Neural cell (in vitro differentiated cells): ENCODE measurements around the gene ERFL. TPM values are rescaled to one million over a fixed set of nuclear protein-coding genes. Genes with fewer than 3 reads are reported as not detected.

Experiments
- H2AFZ ChIP-seq: fragments of 200-600, 300-800 bp; sonication (generic), shearing (Covaris generic); 2 replicates; pipeline ENCODE4 v1.6.0; 2014; ENCODE audit warnings: low read depth, mild to moderate bottlenecking, antibody characterized with exemption, low read length, moderate library complexity
- H3F3A ChIP-seq: fragments of 200-600 bp; shearing (Covaris generic); 2 replicates; pipeline ENCODE4 v1.6.1; 2016; ENCODE audit warnings: mild to moderate bottlenecking, moderate library complexity, mixed read lengths, antibody characterized with exemption, low read length; ENCODE audit not compliant: insufficient read depth, poor library complexity, severe bottlenecking
- H3K27ac ChIP-seq: fragments of 200-600, 300-800 bp; sonication (generic), shearing (Covaris generic); 2 replicates; pipeline ENCODE4 v1.5.1; 2014; ENCODE audit warnings: mild to moderate bottlenecking, low read length, moderate library complexity
- H3K27me3 ChIP-seq: fragments of 300-800, 200-600 bp; sonication (generic), shearing (Covaris generic); 2 replicates; pipeline ENCODE4 v1.6.0; 2014; ENCODE audit warnings: mild to moderate bottlenecking, low read depth, low read length, moderate library complexity; ENCODE audit not compliant: insufficient read depth
- H3K36me3 ChIP-seq: fragments of 300-800, 200-600 bp; sonication (generic), shearing (Covaris generic); 2 replicates; pipeline ENCODE4 v1.5.1; 2014; ENCODE audit warnings: mild to moderate bottlenecking, antibody characterized with exemption, low read length, moderate library complexity; ENCODE audit not compliant: insufficient read depth
- H3K4me2 ChIP-seq: fragments of 300-800, 200-600 bp; sonication (generic), shearing (Covaris generic); 2 replicates; pipeline ENCODE4 v1.6.0; 2014; ENCODE audit warnings: mild to moderate bottlenecking, low read length
- H3K4me3 ChIP-seq: fragments of 300-800, 200-600 bp; sonication (generic), shearing (Covaris generic); 2 replicates; pipeline ENCODE4 v1.5.1; 2014; ENCODE audit warnings: mild to moderate bottlenecking, low read length, moderate library complexity
- H3K79me2 ChIP-seq: fragments of 200-600 bp; shearing (Covaris generic); replicated peaks from 2 replicates; pipeline ENCODE4 v1.6.0; 2014; ENCODE audit warnings: mild to moderate bottlenecking, low read length, moderate library complexity; ENCODE audit not compliant: insufficient read depth
- H3K9ac ChIP-seq: fragments of 300-800, 200-600 bp; sonication (generic), shearing (Covaris generic); 2 replicates; pipeline ENCODE4 v1.6.1; 2016; ENCODE audit warnings: mild to moderate bottlenecking, low read length, mixed read lengths
- H3K9me2 ChIP-seq: fragments of 200-600 bp; shearing (Covaris generic); 2 replicates; pipeline ENCODE4 v1.6.1; 2016; ENCODE audit warnings: mild to moderate bottlenecking, low read length, mixed read lengths; ENCODE audit not compliant: insufficient read depth
- H3K9me3 ChIP-seq: fragments of 200-600, 300-800 bp; sonication (generic), shearing (Covaris generic); 2 replicates; pipeline ENCODE4 v1.6.1; 2016; ENCODE audit warnings: mild to moderate bottlenecking, mixed run types, low read length, moderate library complexity, mixed read lengths
- H4K20me1 ChIP-seq: fragments of 200-600 bp; shearing (Covaris generic); 2 replicates; pipeline ENCODE4 v1.6.1; 2016; ENCODE audit warnings: mild to moderate bottlenecking, mixed run types; ENCODE audit not compliant: insufficient read depth
- CTCF ChIP-seq: fragments of 450-650 bp; IDR thresholded peaks from 2 replicates; pipeline ENCODE4 v1.5.1; 2014; ENCODE audit warnings: antibody characterized with exemption, mild to moderate bottlenecking, moderate library complexity; ENCODE audit not compliant: poor library complexity, severe bottlenecking
- EP300 ChIP-seq: fragments of 450-650 bp; conservative IDR thresholded peaks from 2 replicates; pipeline ENCODE4 v1.6.1; 2014; ENCODE audit warnings: antibody characterized with exemption, mild to moderate bottlenecking, moderate library complexity; ENCODE audit not compliant: poor library complexity, severe bottlenecking
- EZH2 ChIP-seq: fragments of 200-600, 300-800 bp; shearing (Covaris generic), sonication (generic); IDR thresholded peaks from 2 replicates; pipeline ENCODE4 v1.6.1; 2014; ENCODE audit warnings: antibody characterized with exemption, low read length, borderline replicate concordance, mild to moderate bottlenecking; ENCODE audit not compliant: insufficient read depth, poor library complexity, severe bottlenecking
- MXI1 ChIP-seq: fragments of 450-650 bp; conservative IDR thresholded peaks from 2 replicates; pipeline ENCODE4 v1.6.1; 2014; ENCODE audit warnings: antibody characterized with exemption, mild to moderate bottlenecking; ENCODE audit not compliant: poor library complexity, severe bottlenecking
- POLR2AphosphoS5 ChIP-seq: IDR thresholded peaks from 2 replicates; pipeline ENCODE4 v1.6.1; 2012
- SMC3 ChIP-seq: fragments of 450-650 bp; conservative IDR thresholded peaks from 2 replicates; pipeline ENCODE4 v1.6.1; 2014; ENCODE audit warnings: antibody characterized with exemption, mild to moderate bottlenecking, moderate library complexity; ENCODE audit not compliant: poor library complexity
- TAF1 ChIP-seq: IDR thresholded peaks from 2 replicates; pipeline ENCODE4 v1.6.1; 2012; ENCODE audit warnings: low read depth
- polyA plus RNA-seq: library from polyadenylated mRNA; depleted of rRNA; stranded (reverse); fragments of >200 nt; gene quantifications from 2 replicates; pipeline ENCODE4 v1.2.3, GENCODE V29; 2014
- TF ChIP-seq, protein P1 (sequence below): IDR thresholded peaks from 2 replicates; pipeline ENCODE4 v1.6.1; 2012; ENCODE audit warnings: borderline replicate concordance

Gene ERFL
- polyA plus RNA-seq, 1 donor from 2014 or later: 0.31 TPM

DNA sequence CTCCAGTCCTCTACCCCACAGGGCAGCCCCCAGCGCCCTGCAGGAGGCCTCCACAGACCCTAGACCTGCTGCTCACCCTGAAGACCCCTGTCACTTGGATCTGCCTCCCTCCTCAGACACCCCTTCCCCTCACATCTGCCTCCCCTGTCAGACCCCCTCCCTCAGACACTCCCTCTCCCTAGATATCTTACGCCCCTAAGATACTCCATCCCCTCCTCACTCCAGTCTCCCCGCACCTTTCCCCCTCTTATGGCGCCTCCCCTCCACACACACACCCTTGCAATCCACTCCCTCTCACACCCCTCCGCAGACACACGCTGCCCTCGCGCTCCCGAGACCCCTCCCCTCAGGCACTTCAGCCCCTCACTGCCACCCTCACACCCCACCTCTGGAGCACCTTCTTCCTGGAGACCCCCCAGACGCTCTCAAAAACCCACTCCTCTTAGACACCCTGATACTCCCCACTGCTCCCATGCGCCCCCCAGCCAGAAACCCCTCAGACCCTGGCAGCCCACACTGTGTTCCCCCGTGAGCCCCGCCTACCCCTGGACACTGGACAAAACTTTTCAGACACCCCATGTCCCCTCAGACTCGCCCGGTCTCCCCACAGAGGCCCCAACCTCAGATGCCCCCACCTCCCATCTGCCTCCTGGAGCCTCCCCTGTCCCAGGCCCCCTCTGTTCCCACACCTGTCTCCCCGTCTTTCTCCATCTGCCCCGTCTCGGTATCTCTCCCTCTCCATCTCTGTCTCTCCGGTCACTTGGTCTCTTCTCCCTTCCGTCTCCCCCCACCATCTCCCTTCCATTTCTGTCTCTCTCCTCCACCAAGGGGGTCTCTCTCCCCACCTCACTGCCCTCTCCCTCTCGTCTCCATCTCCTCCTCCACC is 14.5 kb downstream of the ERFL start:
- peak overlapping the region; percentile 20 for H3K9ac ChIP-seq
- no peaks in the 10 kb centered on the region for H4K20me1 ChIP-seq
- no peaks in the 10 kb centered on the region for H3F3A ChIP-seq
- H2AFZ ChIP-seq: no peak overlapping the region
- H3K27me3 ChIP-seq: peaks cover 80% of the 10 kb centered on the region
- no peak for TF ChIP-seq EP300
- no peak for TF ChIP-seq MXI1
- TF ChIP-seq POLR2AphosphoS5: no peak
- no peak for TF ChIP-seq CTCF
- TF ChIP-seq TAF1: no peak
- TF ChIP-seq SMC3: no peak
- TF ChIP-seq, protein P1, sequence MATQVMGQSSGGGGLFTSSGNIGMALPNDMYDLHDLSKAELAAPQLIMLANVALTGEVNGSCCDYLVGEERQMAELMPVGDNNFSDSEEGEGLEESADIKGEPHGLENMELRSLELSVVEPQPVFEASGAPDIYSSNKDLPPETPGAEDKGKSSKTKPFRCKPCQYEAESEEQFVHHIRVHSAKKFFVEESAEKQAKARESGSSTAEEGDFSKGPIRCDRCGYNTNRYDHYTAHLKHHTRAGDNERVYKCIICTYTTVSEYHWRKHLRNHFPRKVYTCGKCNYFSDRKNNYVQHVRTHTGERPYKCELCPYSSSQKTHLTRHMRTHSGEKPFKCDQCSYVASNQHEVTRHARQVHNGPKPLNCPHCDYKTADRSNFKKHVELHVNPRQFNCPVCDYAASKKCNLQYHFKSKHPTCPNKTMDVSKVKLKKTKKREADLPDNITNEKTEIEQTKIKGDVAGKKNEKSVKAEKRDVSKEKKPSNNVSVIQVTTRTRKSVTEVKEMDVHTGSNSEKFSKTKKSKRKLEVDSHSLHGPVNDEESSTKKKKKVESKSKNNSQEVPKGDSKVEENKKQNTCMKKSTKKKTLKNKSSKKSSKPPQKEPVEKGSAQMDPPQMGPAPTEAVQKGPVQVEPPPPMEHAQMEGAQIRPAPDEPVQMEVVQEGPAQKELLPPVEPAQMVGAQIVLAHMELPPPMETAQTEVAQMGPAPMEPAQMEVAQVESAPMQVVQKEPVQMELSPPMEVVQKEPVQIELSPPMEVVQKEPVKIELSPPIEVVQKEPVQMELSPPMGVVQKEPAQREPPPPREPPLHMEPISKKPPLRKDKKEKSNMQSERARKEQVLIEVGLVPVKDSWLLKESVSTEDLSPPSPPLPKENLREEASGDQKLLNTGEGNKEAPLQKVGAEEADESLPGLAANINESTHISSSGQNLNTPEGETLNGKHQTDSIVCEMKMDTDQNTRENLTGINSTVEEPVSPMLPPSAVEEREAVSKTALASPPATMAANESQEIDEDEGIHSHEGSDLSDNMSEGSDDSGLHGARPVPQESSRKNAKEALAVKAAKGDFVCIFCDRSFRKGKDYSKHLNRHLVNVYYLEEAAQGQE: no peak
- no peak overlapping the region for H3K27ac ChIP-seq
- no peaks in the 10 kb centered on the region for H3K36me3 ChIP-seq
- H3K9me2 ChIP-seq: no peaks in the 10 kb centered on the region
- H3K4me2 ChIP-seq: no peak overlapping the region
- peak overlapping the region; percentile 50 for H3K4me3 ChIP-seq
- no peaks in the 10 kb centered on the region for H3K9me3 ChIP-seq
- H3K79me2 ChIP-seq: no peaks in the 10 kb centered on the region

DNA sequence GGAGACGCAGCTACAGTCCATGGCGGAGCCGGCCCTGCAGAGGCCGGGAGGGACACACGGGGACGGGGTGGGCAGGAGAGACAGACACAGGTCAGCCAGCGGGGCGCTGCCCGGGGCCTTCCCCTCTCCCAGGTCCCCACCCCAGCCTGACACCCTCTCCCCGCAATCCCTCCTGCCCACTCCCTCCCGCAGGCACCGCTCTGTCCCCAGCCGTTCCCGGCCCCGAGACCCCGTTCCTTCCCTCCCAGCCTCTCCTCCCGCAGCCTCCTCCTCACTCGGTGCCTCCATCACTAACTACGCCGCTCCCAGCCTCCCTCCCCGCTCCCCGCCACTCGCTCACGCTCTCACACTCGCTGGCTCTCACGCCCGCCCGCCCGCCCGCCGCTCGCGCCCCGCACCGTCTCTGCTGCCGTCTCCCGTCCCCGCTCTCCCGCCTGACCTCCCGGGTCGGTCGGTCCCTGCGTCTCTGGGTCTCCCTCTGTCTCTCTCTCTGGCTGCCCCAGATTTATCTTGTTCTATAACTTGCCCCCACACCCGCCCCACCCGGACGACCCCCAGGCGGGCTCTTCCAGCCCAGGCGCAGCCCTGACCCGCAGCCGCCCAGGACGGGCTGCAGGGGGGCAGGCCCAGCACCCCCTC is 15.2 kb downstream of the ERFL start:
- TF ChIP-seq EZH2 (no peak), TAF1 (no peak), EP300 (no peak), CTCF (no peak), MXI1 (no peak), SMC3 (no peak)
- Histone ChIP-seq H4K20me1 (no peaks in the 10 kb centered on the region), H3F3A (no peaks in the 10 kb centered on the region), H3K36me3 (no peaks in the 10 kb centered on the region), H2AFZ (no peak overlapping the region), H3K4me3 (peak overlapping the region; percentile 50), H3K9me2 (no peaks in the 10 kb centered on the region), H3K9me3 (no peaks in the 10 kb centered on the region), H3K9ac (peak overlapping the region; percentile 20), H3K27ac (no peak overlapping the region), H3K4me2 (no peak overlapping the region), H3K79me2 (no peaks in the 10 kb centered on the region), H3K27me3 (peaks cover 73% of the 10 kb centered on the region)
